GM12875 (cell line): ENCODE results near the gene GRAP2.

Experiments
- H3K4me3 ChIP-seq: one replicate; pipeline ENCODE4 v1.5.1; 2011; ENCODE audit warnings: low read depth, low read length, control low read depth
- CTCF ChIP-seq: IDR thresholded peaks from 2 replicates; pipeline ENCODE4 v1.5.1; 2011; ENCODE audit warnings: low read depth, mild to moderate bottlenecking, control low read depth, inconsistent platforms, low read length, moderate library complexity, borderline replicate concordance; ENCODE audit not compliant: insufficient read depth

Gene GRAP2

GRCh38 chr22:40015358-40015976 is 114.6 kb downstream of the GRAP2 start:
- TF ChIP-seq CTCF: no peak
- H3K4me3 ChIP-seq: no peak overlapping the region

- TF ChIP-seq CTCF: no peak
- no peak overlapping the region for H3K4me3 ChIP-seq
Measured at GRCh38 chr22:40018051-40018450, 117.2 kb downstream of the GRAP2 start.

- H3K4me3 ChIP-seq: no peak overlapping the region
- TF ChIP-seq CTCF: no peak
Measured at GRCh38 chr22:40019100-40019499, 118.2 kb downstream of the GRAP2 start.

GRCh38 chr22:40020956-40021355 is 120.1 kb downstream of the GRAP2 start:
- no peak overlapping the region for H3K4me3 ChIP-seq
- TF ChIP-seq CTCF: no peak

GRCh38 chr22:40021401-40022000 is 120.6 kb downstream of the GRAP2 start:
- TF ChIP-seq CTCF: no peak

GRCh38 chr22:40022536-40023240 is 121.8 kb downstream of the GRAP2 start:
- TF ChIP-seq CTCF: no peak
- H3K4me3 ChIP-seq: no peak overlapping the region

More at GRCh38 chr22:40021401-40022000, 120.6 kb downstream of the GRAP2 start:
- no peak overlapping the region for H3K4me3 ChIP-seq
